GM12874 (cell line): ENCODE measurements around the gene DOCK4.

ENCODE experiments used
- CTCF ChIP-seq: IDR thresholded peaks from 2 replicates; pipeline ENCODE4 v1.5.1; 2011; ENCODE audit warnings: low read depth, mild to moderate bottlenecking, control low read depth, low read length, moderate library complexity; ENCODE audit not compliant: insufficient read depth

DOCK4 gene

DNA sequence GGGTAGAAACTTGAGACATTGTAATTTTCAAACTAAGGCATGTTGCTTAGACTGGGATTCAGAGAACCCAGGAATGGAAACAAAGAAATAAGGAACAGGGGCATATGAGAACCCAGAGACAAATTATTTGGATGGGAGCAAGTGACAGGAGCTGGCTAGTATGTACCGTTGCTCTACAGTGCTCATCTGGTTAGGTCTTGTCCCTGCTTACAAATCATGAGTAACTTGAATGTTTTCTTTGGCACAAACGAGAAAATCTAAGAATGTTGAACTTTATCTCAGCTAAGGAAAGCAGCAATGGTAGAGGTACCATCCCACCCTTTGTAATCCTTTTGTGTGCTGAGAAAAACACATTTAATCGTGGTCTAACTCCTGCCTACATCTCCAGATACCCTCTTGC lies 527.9 kb downstream of the DOCK4 start:
- TF ChIP-seq CTCF, result no peak

DNA sequence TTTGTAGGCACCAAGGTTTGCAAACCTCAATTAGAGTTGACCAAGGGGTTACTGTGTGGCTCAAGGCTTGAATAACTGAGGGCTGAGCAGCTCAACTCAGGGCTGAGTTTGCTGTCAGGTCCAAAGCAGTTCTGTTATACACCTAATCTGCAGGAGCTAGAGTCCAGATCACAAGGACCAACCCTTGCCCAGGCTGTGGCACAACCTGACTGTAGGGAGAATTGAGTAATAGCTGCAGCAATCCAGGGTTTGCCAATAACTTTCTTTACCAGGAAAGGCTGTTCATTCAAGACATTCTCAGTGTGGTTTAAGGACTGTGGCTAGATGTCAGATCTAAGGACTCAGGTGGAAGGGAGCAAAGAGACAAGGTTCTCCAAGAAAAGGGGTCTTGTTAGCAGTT lies 528.4 kb downstream of the DOCK4 start:
- no peak for TF ChIP-seq CTCF

DNA sequence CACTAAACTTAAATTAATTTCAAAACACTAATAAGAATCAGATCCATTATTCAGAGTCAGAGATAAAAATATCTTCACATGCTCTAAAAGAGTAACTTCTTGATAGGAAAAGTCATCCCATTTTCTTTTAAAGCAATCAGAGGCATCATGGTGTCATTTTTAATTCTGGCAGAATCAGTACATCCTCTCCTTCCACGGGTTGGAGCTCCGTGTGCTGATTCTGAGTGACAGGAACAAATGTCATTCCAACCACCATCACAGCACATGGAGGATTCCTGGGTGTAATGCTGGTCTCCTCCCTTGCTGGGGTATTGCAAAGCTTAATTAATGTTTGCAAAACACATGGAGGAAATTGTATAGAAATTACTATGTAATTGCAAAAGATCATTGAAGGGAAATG lies 529.4 kb downstream of the DOCK4 start:
- no peak for TF ChIP-seq CTCF
